Skin epidermis (tissue), 12 donors: Measurements from ENCODE around the gene CADM1.

Source experiments
- H3K27ac ChIP-seq, 21 experiments: fragments of 200-600 bp; sonication (generic) in 11 of 21; one replicate each; pipeline ENCODE4 v1.5.0; 2020; ENCODE audit warnings: mild to moderate bottlenecking in 3 of 21, inconsistent platforms in 2 of 21, moderate library complexity in 2 of 21
- H3K4me3 ChIP-seq, 7 experiments: fragments of 200-600 bp; sonication (generic) in 2 of 7; one replicate each; pipeline ENCODE4 v1.5.0; 2020; ENCODE audit warnings: inconsistent platforms in 2 of 7, mild to moderate bottlenecking in 2 of 7, moderate library complexity in 1 of 7

Gene CADM1

GRCh38 chr11:115334932-115335788, 169.1 kb downstream of the CADM1 start:
- Histone ChIP-seq H3K27ac (no peak overlapping the region), H3K4me3 (no peak overlapping the region)

- Histone ChIP-seq H3K27ac (no peak overlapping the region), H3K4me3 (no peak overlapping the region)
Observed at GRCh38 chr11:115333949-115334348, 170.3 kb downstream of the CADM1 start.

GRCh38 chr11:115333121-115333520, 171.1 kb downstream of the CADM1 start:
- no peak overlapping the region for H3K4me3 ChIP-seq
- H3K27ac ChIP-seq = no peak overlapping the region

- Histone ChIP-seq H3K4me3 (no peak overlapping the region), H3K27ac (no peak overlapping the region)
Observed at GRCh38 chr11:115330684-115331482, 173.3 kb downstream of the CADM1 start.

- H3K27ac ChIP-seq = no peak overlapping the region
- H3K4me3 ChIP-seq = no peak overlapping the region
Observed at GRCh38 chr11:115326526-115326925, 177.7 kb downstream of the CADM1 start.

GRCh38 chr11:115325523-115325922, 178.7 kb downstream of the CADM1 start:
- Histone ChIP-seq H3K27ac (no peak overlapping the region), H3K4me3 (no peak overlapping the region)

- no peak overlapping the region for H3K27ac ChIP-seq
- H3K4me3 ChIP-seq = no peak overlapping the region
Observed at GRCh38 chr11:115324581-115325432, 179.4 kb downstream of the CADM1 start.

- H3K27ac ChIP-seq = no peak overlapping the region
- no peak overlapping the region for H3K4me3 ChIP-seq
Observed at GRCh38 chr11:115322553-115323203, 181.5 kb downstream of the CADM1 start.

- H3K4me3 ChIP-seq = no peak overlapping the region
- H3K27ac ChIP-seq = no peak overlapping the region
Observed at GRCh38 chr11:115321605-115322289, 182.5 kb downstream of the CADM1 start.

GRCh38 chr11:115317277-115318185, 186.7 kb downstream of the CADM1 start:
- Histone ChIP-seq H3K27ac (no peak overlapping the region), H3K4me3 (no peak overlapping the region)

- no peak overlapping the region for H3K27ac ChIP-seq
- H3K4me3 ChIP-seq = no peak overlapping the region
Observed at GRCh38 chr11:115316696-115317095, 187.5 kb downstream of the CADM1 start.

GRCh38 chr11:115314330-115314920, 189.8 kb downstream of the CADM1 start:
- Histone ChIP-seq H3K27ac (no peak overlapping the region), H3K4me3 (no peak overlapping the region)

- no peak overlapping the region for H3K4me3 ChIP-seq
- no peak overlapping the region for H3K27ac ChIP-seq
Observed at GRCh38 chr11:115313224-115313838, 190.9 kb downstream of the CADM1 start.

GRCh38 chr11:115311949-115312348, 192.3 kb downstream of the CADM1 start:
- H3K4me3 ChIP-seq = no peak overlapping the region
- no peak overlapping the region for H3K27ac ChIP-seq

GRCh38 chr11:115306689-115307088, 197.5 kb downstream of the CADM1 start:
- H3K4me3 ChIP-seq = no peak overlapping the region
- no peak overlapping the region for H3K27ac ChIP-seq

- H3K27ac ChIP-seq = no peak overlapping the region
- H3K4me3 ChIP-seq = no peak overlapping the region
Observed at GRCh38 chr11:115304774-115305472, 199.3 kb downstream of the CADM1 start.
